IPS-15b (cell line): ENCODE data around the gene DNAH12.
"Not testable (repeated sequence)": the region's sequence is repeated elsewhere in the genome, so short reads cannot be mapped to it uniquely, and the experiment has no call there.

ENCODE experiments used
- H3K27me3 ChIP-seq: one replicate; pipeline ENCODE4 v1.6.1; 2013; ENCODE audit warnings: low read length; ENCODE audit not compliant: control insufficient read depth, insufficient read depth
- H3K36me3 ChIP-seq: one replicate; pipeline ENCODE4 v1.6.1; 2013; ENCODE audit warnings: low read length; ENCODE audit not compliant: control insufficient read depth, insufficient read depth
- H3K4me1 ChIP-seq: one replicate; pipeline ENCODE4 v1.6.1; 2013; ENCODE audit warnings: mild to moderate bottlenecking, low read length; ENCODE audit not compliant: control insufficient read depth, insufficient read depth
- H3K4me3 ChIP-seq: one replicate; pipeline ENCODE4 v1.5.1; 2013; ENCODE audit warnings: low read depth, low read length
- H3K9ac ChIP-seq: one replicate; pipeline ENCODE4 v1.6.1; 2013; ENCODE audit warnings: low read depth, mild to moderate bottlenecking, low read length
- H3K9me3 ChIP-seq: one replicate; pipeline ENCODE4 v1.6.1; 2013; ENCODE audit warnings: mild to moderate bottlenecking, low read length; ENCODE audit not compliant: control insufficient read depth, insufficient read depth

The DNAH12 gene

GRCh38 chr3:57505901-57506300 is 38.2 kb downstream of the DNAH12 start:
- Histone ChIP-seq H3K9ac (no peak overlapping the region), H3K27me3 (no peaks in the 10 kb centered on the region), H3K4me3 (no peak overlapping the region), H3K36me3 (no peaks in the 10 kb centered on the region), H3K9me3 (no peaks in the 10 kb centered on the region), H3K4me1 (no peaks in the 10 kb centered on the region)

GRCh38 chr3:57500506-57500905 is 43.6 kb downstream of the DNAH12 start:
- no peaks in the 10 kb centered on the region for H3K4me1 ChIP-seq
- no peaks in the 10 kb centered on the region for H3K9me3 ChIP-seq
- no peaks in the 10 kb centered on the region for H3K27me3 ChIP-seq
- no peaks in the 10 kb centered on the region for H3K36me3 ChIP-seq
- H3K9ac ChIP-seq, result no peak overlapping the region
- no peak overlapping the region for H3K4me3 ChIP-seq

- Histone ChIP-seq H3K9me3 (no peaks in the 10 kb centered on the region), H3K9ac (no peak overlapping the region), H3K36me3 (no peaks in the 10 kb centered on the region), H3K4me1 (no peaks in the 10 kb centered on the region), H3K27me3 (no peaks in the 10 kb centered on the region), H3K4me3 (no peak overlapping the region)
These were observed 46.2 kb downstream of the DNAH12 start for GRCh38 chr3:57497904-57498303.

- H3K9ac ChIP-seq, result no peak overlapping the region
- no peaks in the 10 kb centered on the region for H3K4me1 ChIP-seq
- no peak overlapping the region for H3K4me3 ChIP-seq
- no peaks in the 10 kb centered on the region for H3K36me3 ChIP-seq
- no peaks in the 10 kb centered on the region for H3K27me3 ChIP-seq
- no peaks in the 10 kb centered on the region for H3K9me3 ChIP-seq
These were observed 59.6 kb downstream of the DNAH12 start for GRCh38 chr3:57484563-57484962.

- H3K36me3 ChIP-seq, H3K9ac ChIP-seq, H3K4me1 ChIP-seq, H3K27me3 ChIP-seq, H3K9me3 ChIP-seq, H3K4me3 ChIP-seq: not testable (repeated sequence)
These were observed 67.0 kb downstream of the DNAH12 start for GRCh38 chr3:57477193-57477592.

- no peaks in the 10 kb centered on the region for H3K4me1 ChIP-seq
- H3K27me3 ChIP-seq, result no peaks in the 10 kb centered on the region
- no peak overlapping the region for H3K4me3 ChIP-seq
- no peaks in the 10 kb centered on the region for H3K9me3 ChIP-seq
- no peaks in the 10 kb centered on the region for H3K36me3 ChIP-seq
- H3K9ac ChIP-seq, result no peak overlapping the region
These were observed 79.3 kb downstream of the DNAH12 start for GRCh38 chr3:57464801-57465200.

GRCh38 chr3:57464011-57464410 is 80.1 kb downstream of the DNAH12 start:
- Histone ChIP-seq H3K9ac (no peak overlapping the region), H3K27me3 (no peaks in the 10 kb centered on the region), H3K4me1 (no peaks in the 10 kb centered on the region), H3K9me3 (no peaks in the 10 kb centered on the region), H3K4me3 (no peak overlapping the region), H3K36me3 (no peaks in the 10 kb centered on the region)

- H3K4me3 ChIP-seq, result no peak overlapping the region
- no peaks in the 10 kb centered on the region for H3K27me3 ChIP-seq
- H3K4me1 ChIP-seq, result no peaks in the 10 kb centered on the region
- H3K9ac ChIP-seq, result no peak overlapping the region
- no peaks in the 10 kb centered on the region for H3K9me3 ChIP-seq
- no peaks in the 10 kb centered on the region for H3K36me3 ChIP-seq
These were observed 92.8 kb downstream of the DNAH12 start for GRCh38 chr3:57451150-57451846.

GRCh38 chr3:57449276-57449847 is 94.8 kb downstream of the DNAH12 start:
- H3K27me3 ChIP-seq, H3K4me1 ChIP-seq, H3K9me3 ChIP-seq, H3K36me3 ChIP-seq, H3K9ac ChIP-seq, H3K4me3 ChIP-seq: not testable (repeated sequence)

GRCh38 chr3:57448489-57448888 is 95.7 kb downstream of the DNAH12 start:
- H3K4me1 ChIP-seq, H3K36me3 ChIP-seq, H3K9ac ChIP-seq, H3K27me3 ChIP-seq, H3K9me3 ChIP-seq, H3K4me3 ChIP-seq: not testable (repeated sequence)

GRCh38 chr3:57446318-57446841 is 97.8 kb downstream of the DNAH12 start:
- H3K9ac ChIP-seq, result no peak overlapping the region
- no peaks in the 10 kb centered on the region for H3K4me1 ChIP-seq
- H3K4me3 ChIP-seq, result no peak overlapping the region
- H3K36me3 ChIP-seq, result no peaks in the 10 kb centered on the region
- H3K9me3 ChIP-seq, result no peaks in the 10 kb centered on the region
- no peaks in the 10 kb centered on the region for H3K27me3 ChIP-seq

- Histone ChIP-seq H3K4me3 (no peak overlapping the region), H3K36me3 (no peaks in the 10 kb centered on the region), H3K27me3 (no peaks in the 10 kb centered on the region), H3K9ac (no peak overlapping the region), H3K4me1 (no peaks in the 10 kb centered on the region), H3K9me3 (no peaks in the 10 kb centered on the region)
These were observed 99.7 kb downstream of the DNAH12 start for GRCh38 chr3:57444469-57444868.
